ENCODE measurements around the gene RPS26.

The RPS26 gene

GRCh38 chr12:56078931-56079722 is 37.4 kb downstream of the RPS26 start:
- DNase-seq (ENCODE audit: low spot score) = peak; percentile 90

GRCh38 chr12:56079723-56080555 is 38.2 kb downstream of the RPS26 start, which contains the start of gene ERBB3:
Gene ERBB3 (plus strand): TSS chr12:56080165. CDS start chr12:56080301, 136 bp downstream.
- peak; percentile 78 for DNase-seq (ENCODE audit: low spot score)

- DNase-seq (ENCODE audit: low spot score) = no peak
Observed at GRCh38 chr12:56080556-56081138, 38.9 kb downstream of the RPS26 start.

- no peak for DNase-seq (ENCODE audit: low spot score)
Observed at GRCh38 chr12:56081393-56082347, 40.0 kb downstream of the RPS26 start.

GRCh38 chr12:56082382-56082781 is 40.7 kb downstream of the RPS26 start:
- DNase-seq (ENCODE audit: low spot score) = no peak

- DNase-seq (ENCODE audit: low spot score) = no peak
Observed at GRCh38 chr12:56082967-56083366, 41.2 kb downstream of the RPS26 start.

DNA sequence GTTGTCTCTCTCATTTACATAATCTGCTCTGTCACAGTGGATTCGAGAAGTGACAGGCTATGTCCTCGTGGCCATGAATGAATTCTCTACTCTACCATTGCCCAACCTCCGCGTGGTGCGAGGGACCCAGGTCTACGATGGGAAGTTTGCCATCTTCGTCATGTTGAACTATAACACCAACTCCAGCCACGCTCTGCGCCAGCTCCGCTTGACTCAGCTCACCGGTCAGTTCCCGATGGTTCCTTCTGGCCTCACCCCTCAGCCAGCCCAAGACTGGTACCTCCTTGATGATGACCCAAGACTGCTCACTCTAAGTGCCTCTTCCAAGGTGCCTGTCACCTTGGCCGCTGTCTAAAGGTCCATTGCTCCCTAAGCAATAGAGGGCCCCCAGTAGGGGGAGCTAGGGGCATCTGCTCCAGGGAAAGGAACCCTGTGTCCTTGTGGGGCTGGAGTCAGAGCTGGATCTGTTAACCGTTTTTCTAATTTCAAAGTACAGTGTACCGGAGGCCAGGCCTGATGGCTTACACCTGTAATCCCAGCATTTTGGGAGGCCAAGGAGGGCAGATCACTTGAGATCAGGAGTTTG is 43.3 kb downstream of the RPS26 start:
- peak; percentile 69 for DNase-seq (ENCODE audit: low spot score)

GRCh38 chr12:56086096-56086495 is 44.4 kb downstream of the RPS26 start:
- no peak for DNase-seq (ENCODE audit: low spot score)

GRCh38 chr12:56086608-56087007 is 44.9 kb downstream of the RPS26 start:
- DNase-seq (ENCODE audit: low spot score) = no peak

- DNase-seq (ENCODE audit: low spot score) = no peak
Observed at GRCh38 chr12:56087220-56087619, 45.5 kb downstream of the RPS26 start.

All from D341Med (cell line).